Glutamatergic neuron (in vitro differentiated cells): ENCODE results near the gene RPS18. TPM values are rescaled to one million over a fixed set of nuclear protein-coding genes. Genes with fewer than 3 reads are reported as not detected.

Experiments
- DNase-seq: peaks from one replicate; pipeline ENCODE4 v3.0.0; 2022
- H3K27ac Mint-ChIP-seq: one replicate; pipeline ENCODE4 v1.8.0; 2020; ENCODE audit warnings: mild to moderate bottlenecking, mixed read lengths, inconsistent platforms; ENCODE audit not compliant: unreplicated experiment
- H3K27me3 Mint-ChIP-seq: one replicate; pipeline ENCODE4 v1.8.0; 2020; ENCODE audit warnings: mild to moderate bottlenecking, moderate library complexity, mixed read lengths, inconsistent platforms; ENCODE audit not compliant: unreplicated experiment
- H3K36me3 Mint-ChIP-seq: one replicate; pipeline ENCODE4 v1.8.0; 2020; ENCODE audit warnings: mild to moderate bottlenecking, mixed read lengths, inconsistent platforms; ENCODE audit not compliant: unreplicated experiment
- H3K4me1 Mint-ChIP-seq: one replicate; pipeline ENCODE4 v1.8.0; 2020; ENCODE audit warnings: mild to moderate bottlenecking, low read depth, mixed read lengths, inconsistent platforms; ENCODE audit not compliant: unreplicated experiment
- H3K4me3 Mint-ChIP-seq: one replicate; pipeline ENCODE4 v1.8.0; 2020; ENCODE audit warnings: mild to moderate bottlenecking, mixed read lengths, inconsistent platforms; ENCODE audit not compliant: unreplicated experiment
- H3K9me3 Mint-ChIP-seq: one replicate; pipeline ENCODE4 v1.8.0; 2020; ENCODE audit warnings: mild to moderate bottlenecking, moderate library complexity, mixed read lengths, inconsistent platforms; ENCODE audit not compliant: unreplicated experiment
- total RNA-seq: library from RNA; stranded (reverse); fragmentation: NEBNext Ultra II Directional; extraction: Animal tissue kit (Norgen Biotek cat#: 25700); gene quantifications from one replicate; pipeline ENCODE4 v1.2.1, GENCODE V29; 2021; ENCODE audit not compliant: unreplicated experiment
- TF ChIP-seq, protein P1 (sequence below): fragments of 200-600 bp; sonication (generic); IDR thresholded peaks from one replicate; pipeline ENCODE4 v1.5.0; 2021; ENCODE audit not compliant: partially characterized antibody, unreplicated experiment

Gene RPS18
- total RNA-seq, 1 donor from 2014 or later: 1,024 TPM

DNA sequence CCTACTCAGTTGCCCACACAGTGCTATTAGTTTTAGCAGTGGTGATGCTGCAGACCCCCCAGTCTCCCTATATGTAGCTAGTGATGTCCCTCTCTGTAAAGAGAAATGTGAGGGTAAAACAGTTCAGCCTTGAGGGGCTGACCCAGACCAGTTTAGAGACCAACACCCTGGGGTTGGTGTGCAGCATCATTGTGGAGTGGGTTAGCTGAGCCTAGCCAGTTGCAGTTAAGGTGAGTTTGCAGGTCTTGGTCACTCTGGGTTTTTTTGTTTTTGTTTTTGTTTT is 4.6 kb downstream of the RPS18 start:
- TF ChIP-seq, protein P1, sequence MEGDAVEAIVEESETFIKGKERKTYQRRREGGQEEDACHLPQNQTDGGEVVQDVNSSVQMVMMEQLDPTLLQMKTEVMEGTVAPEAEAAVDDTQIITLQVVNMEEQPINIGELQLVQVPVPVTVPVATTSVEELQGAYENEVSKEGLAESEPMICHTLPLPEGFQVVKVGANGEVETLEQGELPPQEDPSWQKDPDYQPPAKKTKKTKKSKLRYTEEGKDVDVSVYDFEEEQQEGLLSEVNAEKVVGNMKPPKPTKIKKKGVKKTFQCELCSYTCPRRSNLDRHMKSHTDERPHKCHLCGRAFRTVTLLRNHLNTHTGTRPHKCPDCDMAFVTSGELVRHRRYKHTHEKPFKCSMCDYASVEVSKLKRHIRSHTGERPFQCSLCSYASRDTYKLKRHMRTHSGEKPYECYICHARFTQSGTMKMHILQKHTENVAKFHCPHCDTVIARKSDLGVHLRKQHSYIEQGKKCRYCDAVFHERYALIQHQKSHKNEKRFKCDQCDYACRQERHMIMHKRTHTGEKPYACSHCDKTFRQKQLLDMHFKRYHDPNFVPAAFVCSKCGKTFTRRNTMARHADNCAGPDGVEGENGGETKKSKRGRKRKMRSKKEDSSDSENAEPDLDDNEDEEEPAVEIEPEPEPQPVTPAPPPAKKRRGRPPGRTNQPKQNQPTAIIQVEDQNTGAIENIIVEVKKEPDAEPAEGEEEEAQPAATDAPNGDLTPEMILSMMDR: no peak
- peaks cover 40% of the 10 kb centered on the region for H3K4me1 Mint-ChIP-seq
- no peak for DNase-seq

DNA sequence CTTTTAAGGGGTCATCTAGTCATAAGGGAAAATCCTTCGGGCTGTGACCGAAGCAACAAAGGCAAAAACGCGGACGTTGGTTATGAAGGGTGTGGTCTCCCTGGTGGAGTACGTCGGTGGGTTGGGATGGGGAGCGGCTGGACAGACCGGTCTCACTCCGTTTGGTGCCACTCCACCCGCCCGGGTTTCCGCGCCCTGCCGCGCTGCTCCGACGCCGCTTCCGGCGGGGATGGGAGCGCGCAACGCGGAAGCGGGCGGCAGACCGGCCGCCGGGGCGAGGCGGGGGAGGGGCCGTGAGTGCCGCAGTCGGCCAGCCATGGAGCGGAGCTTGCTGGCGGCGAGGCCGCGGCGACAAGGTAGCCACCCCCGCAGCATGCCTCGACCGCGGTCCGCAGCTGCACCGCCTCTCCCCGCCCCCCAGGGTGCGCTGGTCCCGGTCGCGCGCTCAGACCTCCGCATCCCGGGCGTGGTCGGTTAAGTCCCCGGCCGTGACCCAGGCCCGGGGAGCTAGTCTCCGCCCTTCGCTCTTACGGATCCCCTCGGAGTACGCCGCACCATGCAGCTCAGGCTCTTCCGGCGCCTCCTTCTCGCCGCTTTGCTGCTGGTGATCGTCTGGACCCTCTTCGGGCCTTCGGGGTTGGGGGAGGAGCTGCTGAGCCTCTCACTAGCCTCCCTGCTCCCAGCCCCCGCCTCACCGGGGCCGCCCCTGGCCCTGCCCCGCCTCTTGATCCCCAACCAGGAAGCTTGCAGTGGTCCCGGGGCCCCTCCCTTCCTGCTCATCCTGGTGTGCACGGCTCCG is 5.2 kb downstream of the RPS18 start, which contains the start of gene B3GALT4:
B3GALT4 (plus strand) TSS at position 260 of the 799 bp plus-strand sequence; CDS start at position 557, 297 bp downstream.
- H3K4me1 Mint-ChIP-seq: peaks cover 40% of the 10 kb centered on the region
- H3K9me3 Mint-ChIP-seq: peaks cover 3% of the 10 kb centered on the region
- DNase-seq: peak; percentile 85
- TF ChIP-seq, protein P1: peak; percentile 88
- peaks cover 9% of the 10 kb centered on the region for H3K27me3 Mint-ChIP-seq
- H3K36me3 Mint-ChIP-seq: no peaks in the 10 kb centered on the region
- H3K4me3 Mint-ChIP-seq: peak within 1 kb of the TSS; percentile 91
- H3K27ac Mint-ChIP-seq: peak within 1 kb of the TSS; percentile 91

More for the DNA sequence above, 4.6 kb downstream of the RPS18 start:
- H3K27me3 Mint-ChIP-seq: peaks cover 11% of the 10 kb centered on the region
- H3K9me3 Mint-ChIP-seq: peaks cover 3% of the 10 kb centered on the region
- H3K4me3 Mint-ChIP-seq: peak overlapping the region; percentile 90
- peak overlapping the region; percentile 88 for H3K27ac Mint-ChIP-seq
- H3K36me3 Mint-ChIP-seq: no peaks in the 10 kb centered on the region

DNA sequence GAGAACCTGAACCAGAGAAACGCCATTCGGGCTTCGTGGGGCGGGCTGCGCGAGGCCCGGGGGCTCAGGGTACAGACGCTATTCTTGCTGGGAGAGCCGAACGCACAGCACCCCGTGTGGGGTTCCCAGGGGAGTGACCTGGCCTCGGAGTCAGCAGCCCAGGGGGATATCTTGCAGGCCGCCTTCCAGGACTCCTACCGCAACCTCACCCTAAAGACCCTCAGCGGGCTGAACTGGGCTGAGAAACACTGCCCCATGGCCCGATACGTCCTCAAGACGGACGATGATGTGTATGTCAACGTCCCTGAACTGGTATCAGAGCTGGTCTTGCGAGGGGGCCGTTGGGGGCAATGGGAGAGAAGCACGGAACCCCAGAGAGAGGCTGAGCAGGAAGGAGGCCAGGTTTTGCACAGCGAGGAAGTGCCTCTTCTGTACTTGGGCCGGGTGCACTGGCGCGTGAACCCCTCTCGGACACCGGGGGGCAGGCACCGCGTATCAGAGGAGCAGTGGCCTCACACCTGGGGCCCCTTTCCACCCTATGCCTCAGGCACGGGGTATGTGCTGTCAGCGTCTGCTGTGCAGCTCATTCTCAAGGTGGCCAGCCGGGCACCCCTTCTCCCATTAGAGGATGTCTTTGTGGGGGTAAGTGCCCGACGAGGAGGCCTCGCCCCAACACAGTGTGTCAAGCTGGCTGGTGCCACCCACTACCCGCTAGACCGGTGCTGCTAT is 6.0 kb downstream of the RPS18 start:
- Mint-ChIP-seq H3K4me1 (peaks cover 35% of the 10 kb centered on the region), H3K27ac (peak overlapping the region; percentile 91), H3K36me3 (no peaks in the 10 kb centered on the region), H3K9me3 (peaks cover 3% of the 10 kb centered on the region), H3K27me3 (peaks cover 9% of the 10 kb centered on the region), H3K4me3 (peak overlapping the region; percentile 91)
- DNase-seq: no peak
- TF ChIP-seq, protein P1: no peak

DNA sequence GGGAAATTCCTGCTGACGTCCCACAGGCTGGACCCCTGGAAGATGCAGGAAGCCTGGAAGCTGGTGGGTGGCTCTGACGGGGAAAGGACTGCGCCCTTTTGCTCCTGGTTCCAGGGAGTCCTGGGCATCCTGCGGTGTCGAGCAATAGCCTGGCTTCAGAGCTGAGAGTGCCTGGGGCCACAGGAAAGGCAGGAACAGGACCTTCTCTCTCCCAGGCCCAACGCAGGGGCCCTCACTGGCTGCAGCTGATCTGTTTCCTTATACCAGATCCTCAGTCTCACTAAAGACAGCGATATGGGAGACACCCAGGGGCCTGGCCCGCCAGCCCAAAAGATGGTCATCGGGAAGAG is 6.5 kb downstream of the RPS18 start:
- Mint-ChIP-seq H3K4me1 (peaks cover 31% of the 10 kb centered on the region), H3K27ac (peak overlapping the region; percentile 28), H3K4me3 (peak overlapping the region; percentile 67), H3K27me3 (peaks cover 9% of the 10 kb centered on the region), H3K9me3 (peaks cover 3% of the 10 kb centered on the region), H3K36me3 (no peaks in the 10 kb centered on the region)
- DNase-seq: no peak
- TF ChIP-seq, protein P1: no peak

DNA sequence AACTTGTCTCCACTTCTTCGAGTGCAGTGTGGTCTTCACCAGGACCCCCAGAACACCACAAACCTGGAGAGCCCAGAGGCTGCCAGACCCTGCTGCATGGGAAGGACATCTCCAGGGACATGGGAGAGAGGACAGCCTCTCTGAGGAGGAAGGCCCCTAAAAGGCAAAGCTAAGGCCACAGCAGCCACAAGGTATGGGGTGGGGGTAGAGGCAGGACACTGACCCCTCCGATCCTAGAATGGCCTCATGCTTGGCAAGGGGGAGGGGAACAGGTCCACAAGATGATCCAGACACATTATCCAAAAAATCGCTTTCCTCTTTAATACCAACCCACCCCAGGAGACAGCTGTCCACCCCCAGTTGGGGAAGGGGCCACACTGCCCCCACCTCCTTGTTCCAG is 6.9 kb downstream of the RPS18 start:
- Mint-ChIP-seq H3K9me3 (peaks cover 3% of the 10 kb centered on the region), H3K4me1 (peaks cover 30% of the 10 kb centered on the region), H3K27ac (peak overlapping the region; percentile 50), H3K27me3 (peaks cover 9% of the 10 kb centered on the region), H3K4me3 (peak overlapping the region; percentile 67), H3K36me3 (no peaks in the 10 kb centered on the region)
- DNase-seq: no peak
- TF ChIP-seq, protein P1: no peak
